SK-N-MC (cell line): Measurements from ENCODE around the gene C2orf78.

Experiments used
- EZH2 ChIP-seq: fragments of 200-600 bp; sonication (generic); IDR thresholded peaks from one replicate; pipeline ENCODE4 v1.6.1; 2017; ENCODE audit warnings: antibody characterized with exemption
- FOXP2 ChIP-seq: optimal IDR thresholded peaks from 2 replicates; pipeline ENCODE3; 2011; ENCODE audit warnings: mild to moderate bottlenecking, moderate library complexity; ENCODE audit not compliant: insufficient read depth; ENCODE audit errors: extremely low read length, control extremely low read depth
- POLR2AphosphoS5 ChIP-seq: IDR thresholded peaks from 2 replicates; pipeline ENCODE4 v1.6.1; 2012; ENCODE audit warnings: mild to moderate bottlenecking, low read depth, low read length, borderline replicate concordance

DNA sequence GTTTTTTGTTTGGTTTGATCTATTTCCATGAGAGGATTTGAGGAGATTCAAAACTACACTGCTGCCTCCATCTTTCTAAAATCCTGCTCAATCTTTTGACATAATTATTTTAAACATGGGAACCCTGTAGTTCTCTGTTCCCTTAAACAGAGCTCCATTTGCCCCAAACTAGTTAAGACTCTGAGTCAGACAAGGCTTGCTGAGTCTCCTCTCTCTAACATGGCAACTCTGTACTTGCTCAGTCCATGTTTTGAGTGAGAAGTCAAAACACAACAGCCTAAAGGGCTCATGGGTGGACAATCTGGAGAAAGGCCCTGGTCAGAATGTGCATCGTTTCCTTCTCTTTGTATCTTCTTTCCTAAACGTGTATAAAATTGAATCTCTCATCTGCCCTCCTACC, 37.7 kb downstream of the C2orf78 start:
- TF ChIP-seq POLR2AphosphoS5 (no peak), EZH2 (no peak), FOXP2 (no peak)
